Ascending aorta (tissue), 2 donors: Measurements from ENCODE around the gene CYTH4. TPM values are rescaled to one million over a fixed set of nuclear protein-coding genes. Genes with fewer than 3 reads are reported as not detected.
A peak's percentile ranks its signal among the peaks of the same experiment; 100 is the strongest.

Source experiments
- DNase-seq, 2 donors: peaks; one replicate each; pipeline ENCODE4 v3.0.0-alpha.2; 2019; ENCODE audit warnings: low spot score in 2 of 2
- H3K27ac ChIP-seq, 2 donors: fragments of 200-600 bp; sonication (generic); one replicate each; pipeline ENCODE4 v1.5.1; 2016 to 2017; ENCODE audit warnings: mild to moderate bottlenecking in 1 of 2
- H3K27me3 ChIP-seq: fragments of 200-600 bp; sonication (generic); one replicate; pipeline ENCODE4 v1.5.1; 2017
- H3K36me3 ChIP-seq, 2 donors: fragments of 200-600 bp; sonication (generic); one replicate each; pipeline ENCODE4 v1.5.1; 2016
- H3K4me1 ChIP-seq, 2 donors: fragments of 200-600 bp; sonication (generic); one replicate each; pipeline ENCODE4 v1.5.1; 2016 to 2017; ENCODE audit warnings: mild to moderate bottlenecking in 1 of 2
- H3K4me3 ChIP-seq, 2 donors: fragments of 200-600 bp; sonication (generic); one replicate each; pipeline ENCODE4 v1.5.1; 2016 to 2017; ENCODE audit warnings: mild to moderate bottlenecking in 1 of 2
- H3K9me3 ChIP-seq, 2 donors: fragments of 200-600 bp; sonication (generic); one replicate each; pipeline ENCODE4 v1.5.1; 2016
- CTCF ChIP-seq, 3 experiments: fragments of 200-600 bp in 2 of 3; fragments of 450-650 bp in 1 of 3; sonication (generic) in 2 of 3; IDR thresholded peaks; one replicate each; pipeline ENCODE4 v1.5.1; 2016 to 2019; ENCODE audit warnings: antibody characterized with exemption in 3 of 3, mild to moderate bottlenecking in 1 of 3, moderate library complexity in 1 of 3
- intact Hi-C: fragments of 100-400 bp; cut with DNase I; formaldehyde crosslinking; loops from one replicate; pipeline ENCODE4 v1.15.1; 2023
- total RNA-seq: library from RNA; depleted of rRNA; stranded (reverse); fragments of >200 nt; gene quantifications from one replicate; pipeline ENCODE4 v1.1.0, GENCODE V29; 2016

CYTH4 gene
- total RNA-seq, 1 donor from 2014 or later = 130 TPM

- no peak overlapping the region for H3K27ac ChIP-seq
- H3K4me3 ChIP-seq = peak overlapping the region in 1 of 2 donors; percentile 26
- no peak for TF ChIP-seq CTCF (IDR thresholded peaks at IDR 0.05)
- peak; percentile 47 to 80 for DNase-seq
- H3K27me3 ChIP-seq = no peaks in the 10 kb centered on the region
- H3K9me3 ChIP-seq = no peaks in the 10 kb centered on the region
- no peaks in the 10 kb centered on the region for H3K36me3 ChIP-seq
- intact Hi-C loops = no loop called here
- H3K4me1 ChIP-seq = no peaks in the 10 kb centered on the region
These were observed 39.9 kb upstream of the CYTH4 start for GRCh38 chr22:37242395-37242918.

GRCh38 chr22:37243402-37244113, 38.8 kb upstream of the CYTH4 start:
- no peaks in the 10 kb centered on the region for H3K36me3 ChIP-seq
- intact Hi-C loops = no loop called here
- H3K27ac ChIP-seq = no peak overlapping the region
- peak overlapping the region in 1 of 2 donors; percentile 26 for H3K4me3 ChIP-seq
- H3K4me1 ChIP-seq = no peaks in the 10 kb centered on the region
- no peaks in the 10 kb centered on the region for H3K9me3 ChIP-seq
- TF ChIP-seq CTCF (IDR thresholded peaks at IDR 0.05) = no peak
- no peak for DNase-seq
- H3K27me3 ChIP-seq = no peaks in the 10 kb centered on the region

- Histone ChIP-seq H3K4me3 (peak within 1 kb of the TSS in 1 of 2 donors; percentile 26), H3K27me3 (no peaks in the 10 kb centered on the region), H3K36me3 (no peaks in the 10 kb centered on the region), H3K27ac (no peak within 1 kb of the TSS), H3K9me3 (no peaks in the 10 kb centered on the region), H3K4me1 (no peaks in the 10 kb centered on the region)
- TF ChIP-seq CTCF (IDR thresholded peaks at IDR 0.05) = no peak
- intact Hi-C loops = no loop called here
- DNase-seq = peak; percentile 28 to 81
These were observed 38.0 kb upstream of the CYTH4 start, which contains the start of gene RAC2 for GRCh38 chr22:37244114-37244921. Gene RAC2, minus strand, starts transcription at chr22:37244269. Its CDS starts 121 bp downstream, at chr22:37244148.

GRCh38 chr22:37244922-37245722, 37.2 kb upstream of the CYTH4 start:
- Histone ChIP-seq H3K4me3 (no peak overlapping the region), H3K27ac (no peak overlapping the region), H3K36me3 (no peaks in the 10 kb centered on the region), H3K9me3 (no peaks in the 10 kb centered on the region), H3K27me3 (no peaks in the 10 kb centered on the region), H3K4me1 (no peaks in the 10 kb centered on the region)
- intact Hi-C loops = no loop called here
- DNase-seq = no peak
- TF ChIP-seq CTCF (IDR thresholded peaks at IDR 0.05) = no peak

- no peak for TF ChIP-seq CTCF (IDR thresholded peaks at IDR 0.05)
- intact Hi-C loops = no loop called here
These were observed 36.6 kb upstream of the CYTH4 start for GRCh38 chr22:37245740-37246139.

More at GRCh38 chr22:37245740-37246139, 36.6 kb upstream of the CYTH4 start:
- Histone ChIP-seq H3K9me3 (no peaks in the 10 kb centered on the region), H3K36me3 (no peaks in the 10 kb centered on the region), H3K27me3 (no peaks in the 10 kb centered on the region), H3K4me1 (no peaks in the 10 kb centered on the region), H3K4me3 (no peak overlapping the region), H3K27ac (no peak overlapping the region)
- no peak for DNase-seq
